K562 (cell line): ENCODE measurements around the gene AKAP6.

Experiments used
- CTCF ChIP-seq, 3 experiments: IDR thresholded peaks in 2 of 3; conservative IDR thresholded peaks in 1 of 3; 2 replicates each; pipeline ENCODE4 v1.5.1; 2011 to 2012; ENCODE audit warnings: low read length in 3 of 3, mild to moderate bottlenecking in 3 of 3, control low read depth in 2 of 3, improper control_type of control experiment in 1 of 3, inconsistent platforms in 1 of 3, low read depth in 1 of 3, mixed read lengths in 1 of 3, moderate library complexity in 1 of 3; ENCODE audit not compliant: insufficient read depth in 2 of 3
- ETV5 ChIP-seq: sonication (generic); formaldehyde crosslinking; IDR thresholded peaks from 2 replicates; pipeline ENCODE4 v1.4.0; 2020; ENCODE audit warnings: low read depth, mild to moderate bottlenecking, missing genetic modification reagents
- SIN3A ChIP-seq, 2 experiments: fragments of 150-350 bp in 1 of 2; IDR thresholded peaks; 2 replicates each; pipeline ENCODE4 v1.6.1; 2011 to 2016; ENCODE audit warnings: borderline replicate concordance in 2 of 2, low read depth in 2 of 2, low read length in 2 of 2, mild to moderate bottlenecking in 2 of 2, moderate library complexity in 2 of 2; ENCODE audit not compliant: control insufficient read depth in 1 of 2
- SMARCC2 ChIP-seq: fragments of 450-650 bp; IDR thresholded peaks from 2 replicates; pipeline ENCODE4 v1.6.1; 2017; ENCODE audit warnings: antibody characterized with exemption, moderate library complexity, mild to moderate bottlenecking, low read depth
- TAF1 ChIP-seq: IDR thresholded peaks from 2 replicates; pipeline ENCODE4 v1.6.1; 2011; ENCODE audit warnings: mild to moderate bottlenecking, low read length, moderate library complexity; ENCODE audit not compliant: insufficient read depth, control insufficient read depth, severe bottlenecking; ENCODE audit errors: extremely low read depth
- ZNF384 ChIP-seq: IDR thresholded peaks from 2 replicates; pipeline ENCODE4 v1.6.1; 2012; ENCODE audit warnings: low read depth, low read length, improper control_type of control experiment

GRCh38 chr14:32601069-32601468 is 272.0 kb downstream of the AKAP6 start:
- TF ChIP-seq ETV5 = no peak
- no peak for TF ChIP-seq SIN3A (IDR thresholded peaks at IDR 0.05; ENCODE audit: borderline replicate concordance in 2 of 2, control insufficient read depth in 1 of 2, low read depth in 2 of 2, low read length in 2 of 2)
- TF ChIP-seq CTCF (IDR thresholded peaks at IDR 0.05 in 2 of 3, conservative IDR thresholded peaks at IDR 0.05 in 1 of 3; ENCODE audit: insufficient read depth in 2 of 3, low read depth in 1 of 3, low read length in 3 of 3) = no peak
- no peak for TF ChIP-seq TAF1
- TF ChIP-seq ZNF384 = no peak
- TF ChIP-seq SMARCC2 = no peak
